GM12878 (cell line): ENCODE data around the gene RHBDD1.

Source experiments
- CTCF ChIP-seq, 3 experiments: IDR thresholded peaks in 2 of 3; conservative IDR thresholded peaks in 1 of 3; 2 replicates each; pipeline ENCODE4 v1.5.1; 2011; ENCODE audit warnings: low read depth in 3 of 3, low read length in 3 of 3, mild to moderate bottlenecking in 3 of 3, control low read depth in 2 of 3, moderate library complexity in 2 of 3, inconsistent platforms in 1 of 3, mixed read lengths in 1 of 3; ENCODE audit not compliant: control insufficient read depth in 2 of 3, insufficient read depth in 1 of 3; ENCODE audit errors: extremely low read depth in 1 of 3
- MEF2A ChIP-seq: IDR thresholded peaks from 2 replicates; pipeline ENCODE4 v1.6.1; 2011; ENCODE audit warnings: low read depth, mild to moderate bottlenecking, low read length, moderate library complexity; ENCODE audit not compliant: insufficient read depth
- TCF7 ChIP-seq: IDR thresholded peaks from 2 replicates; pipeline ENCODE4 v1.6.1; 2014; ENCODE audit warnings: antibody characterized with exemption, borderline replicate concordance
- TF ChIP-seq, protein P1 (sequence below): IDR thresholded peaks from 2 replicates; pipeline ENCODE4 v1.6.1; 2012; ENCODE audit warnings: low read depth, low read length, improper control_type of control experiment
- TF ChIP-seq, protein P2 (sequence below): fragments of 450-650 bp; IDR thresholded peaks from 2 replicates; pipeline ENCODE4 v1.6.1; 2016; ENCODE audit warnings: mild to moderate bottlenecking, moderate library complexity, borderline replicate concordance

DNA sequence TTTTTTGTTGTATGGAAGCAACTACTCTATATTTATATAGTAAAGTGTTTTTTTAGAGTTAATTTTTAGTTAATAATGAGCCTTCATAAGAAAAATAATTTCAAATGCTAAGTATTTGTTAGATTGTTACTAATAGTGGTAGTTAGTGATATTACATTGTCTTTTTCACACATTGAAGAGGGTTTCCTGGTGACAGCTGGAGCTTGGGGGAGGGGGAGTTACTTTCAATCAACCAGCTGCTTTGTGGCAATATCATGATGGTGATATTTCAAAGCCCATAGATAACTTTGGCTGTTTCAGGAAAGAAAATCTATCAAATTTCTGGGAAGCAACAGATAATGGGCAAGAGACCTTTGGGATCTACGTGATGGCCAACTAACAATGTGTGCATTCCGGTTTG lies 4.1 kb downstream of the RHBDD1 start:
- TF ChIP-seq MEF2A (no peak), CTCF (IDR thresholded peaks at IDR 0.05 in 2 of 3, conservative IDR thresholded peaks at IDR 0.05 in 1 of 3; ENCODE audit: control insufficient read depth in 2 of 3, extremely low read depth in 1 of 3, insufficient read depth in 1 of 3, low read depth in 3 of 3, low read length in 3 of 3) (no peak), TCF7 (no peak)
- TF ChIP-seq, protein P1, sequence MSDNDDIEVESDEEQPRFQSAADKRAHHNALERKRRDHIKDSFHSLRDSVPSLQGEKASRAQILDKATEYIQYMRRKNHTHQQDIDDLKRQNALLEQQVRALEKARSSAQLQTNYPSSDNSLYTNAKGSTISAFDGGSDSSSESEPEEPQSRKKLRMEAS: no peak
- TF ChIP-seq, protein P2, sequence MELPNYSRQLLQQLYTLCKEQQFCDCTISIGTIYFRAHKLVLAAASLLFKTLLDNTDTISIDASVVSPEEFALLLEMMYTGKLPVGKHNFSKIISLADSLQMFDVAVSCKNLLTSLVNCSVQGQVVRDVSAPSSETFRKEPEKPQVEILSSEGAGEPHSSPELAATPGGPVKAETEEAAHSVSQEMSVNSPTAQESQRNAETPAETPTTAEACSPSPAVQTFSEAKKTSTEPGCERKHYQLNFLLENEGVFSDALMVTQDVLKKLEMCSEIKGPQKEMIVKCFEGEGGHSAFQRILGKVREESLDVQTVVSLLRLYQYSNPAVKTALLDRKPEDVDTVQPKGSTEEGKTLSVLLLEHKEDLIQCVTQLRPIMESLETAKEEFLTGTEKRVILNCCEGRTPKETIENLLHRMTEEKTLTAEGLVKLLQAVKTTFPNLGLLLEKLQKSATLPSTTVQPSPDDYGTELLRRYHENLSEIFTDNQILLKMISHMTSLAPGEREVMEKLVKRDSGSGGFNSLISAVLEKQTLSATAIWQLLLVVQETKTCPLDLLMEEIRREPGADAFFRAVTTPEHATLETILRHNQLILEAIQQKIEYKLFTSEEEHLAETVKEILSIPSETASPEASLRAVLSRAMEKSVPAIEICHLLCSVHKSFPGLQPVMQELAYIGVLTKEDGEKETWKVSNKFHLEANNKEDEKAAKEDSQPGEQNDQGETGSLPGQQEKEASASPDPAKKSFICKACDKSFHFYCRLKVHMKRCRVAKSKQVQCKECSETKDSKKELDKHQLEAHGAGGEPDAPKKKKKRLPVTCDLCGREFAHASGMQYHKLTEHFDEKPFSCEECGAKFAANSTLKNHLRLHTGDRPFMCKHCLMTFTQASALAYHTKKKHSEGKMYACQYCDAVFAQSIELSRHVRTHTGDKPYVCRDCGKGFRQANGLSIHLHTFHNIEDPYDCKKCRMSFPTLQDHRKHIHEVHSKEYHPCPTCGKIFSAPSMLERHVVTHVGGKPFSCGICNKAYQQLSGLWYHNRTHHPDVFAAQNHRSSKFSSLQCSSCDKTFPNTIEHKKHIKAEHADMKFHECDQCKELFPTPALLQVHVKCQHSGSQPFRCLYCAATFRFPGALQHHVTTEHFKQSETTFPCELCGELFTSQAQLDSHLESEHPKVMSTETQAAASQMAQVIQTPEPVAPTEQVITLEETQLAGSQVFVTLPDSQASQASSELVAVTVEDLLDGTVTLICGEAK: no peak
